OCI-LY7 (cell line): ENCODE results near the gene CHD1L. TPM values are rescaled to one million over a fixed set of nuclear protein-coding genes. Genes with fewer than 3 reads are reported as not detected.
A peak's percentile ranks its signal among the peaks of the same experiment; 100 is the strongest.

Experiments
- BruUV-seq: library from RNA; stranded (reverse); fragments of 400-500 nt; replicated peaks from 2 replicates; lab custom pipeline; 2021; lab: Mats Ljungman, UMichigan
- CTCF ChIA-PET: fragments of 300-600 bp; sonication (Branson Sonifier 250); formaldehyde crosslinking; loops from one replicate; lab custom pipeline; 2022; ENCODE audit warnings: antibody characterized with exemption; ENCODE audit not compliant: unreplicated experiment; lab: Charles Lee
- POLR2A ChIA-PET: fragments of 300-600 bp; sonication (Branson Sonifier 250); formaldehyde crosslinking; loops from one replicate; lab custom pipeline; 2022; ENCODE audit warnings: antibody characterized with exemption; lab: Charles Lee
- DNase-seq: peaks from one replicate; pipeline ENCODE4 v3.0.0-alpha.2; 2015; ENCODE audit warnings: low spot score
- H2AFZ ChIP-seq: fragments of 200-600 bp; sonication (generic), shearing (Covaris generic); 2 replicates; pipeline ENCODE4 v1.6.1; 2014; ENCODE audit warnings: mild to moderate bottlenecking, antibody characterized with exemption, low read length, moderate library complexity
- H3K27ac ChIP-seq: fragments of 200-600 bp; sonication (generic); 2 replicates; pipeline ENCODE4 v1.5.1; 2014; ENCODE audit warnings: mixed run types, low read depth, mild to moderate bottlenecking, moderate library complexity, low read length, inconsistent platforms; ENCODE audit not compliant: poor library complexity, severe bottlenecking
- H3K36me3 ChIP-seq: fragments of 200-600 bp; sonication (generic); 2 replicates; pipeline ENCODE4 v1.6.1; 2014; ENCODE audit warnings: mild to moderate bottlenecking, antibody characterized with exemption, low read length, moderate library complexity, mixed read lengths; ENCODE audit not compliant: insufficient read depth
- H3K4me1 ChIP-seq: fragments of 200-600 bp; sonication (generic); 2 replicates; pipeline ENCODE4 v1.5.1; 2014; ENCODE audit warnings: mild to moderate bottlenecking, low read length; ENCODE audit not compliant: insufficient read depth, poor library complexity, severe bottlenecking
- H3K4me2 ChIP-seq: fragments of 200-600 bp; sonication (generic); 2 replicates; pipeline ENCODE4 v1.6.1; 2014; ENCODE audit warnings: mild to moderate bottlenecking, low read length
- H3K4me3 ChIP-seq: fragments of 200-600 bp; sonication (generic); 2 replicates; pipeline ENCODE4 v1.5.1; 2014; ENCODE audit warnings: mild to moderate bottlenecking, low read depth, low read length; ENCODE audit not compliant: poor library complexity, severe bottlenecking
- H3K79me2 ChIP-seq: fragments of 200-600 bp; sonication (generic); 2 replicates; pipeline ENCODE4 v1.6.1; 2016; ENCODE audit warnings: low read depth, mild to moderate bottlenecking, low read length, moderate library complexity, mixed read lengths; ENCODE audit not compliant: insufficient read depth
- H3K9me2 ChIP-seq: fragments of 200-600 bp; sonication (generic); 2 replicates; pipeline ENCODE4 v1.6.1; 2016; ENCODE audit warnings: mild to moderate bottlenecking, low read length, mixed read lengths; ENCODE audit not compliant: insufficient read depth
- H3K9me3 ChIP-seq: fragments of 200-600 bp; sonication (generic); 2 replicates; pipeline ENCODE4 v1.6.1; 2014; ENCODE audit warnings: mild to moderate bottlenecking, mixed run types, low read length, mixed read lengths
- H4K20me1 ChIP-seq: fragments of 200-600 bp; sonication (generic); 2 replicates; pipeline ENCODE4 v1.6.1; 2014; ENCODE audit warnings: mild to moderate bottlenecking, antibody characterized with exemption, low read length, moderate library complexity, mixed read lengths; ENCODE audit not compliant: insufficient read depth
- EZH2phosphoT487 ChIP-seq: fragments of 200-600 bp; sonication (generic); IDR thresholded peaks from 2 replicates; pipeline ENCODE4 v1.6.1; 2018; ENCODE audit warnings: low read depth, borderline replicate concordance, mild to moderate bottlenecking, mixed run types, antibody characterized with exemption, low read length, moderate library complexity, mixed read lengths
- intact Hi-C: fragments of 100-400 bp; cut with micrococcal nuclease; formaldehyde crosslinking; loops from one replicate; pipeline ENCODE4 v1.10.0; 2022; ENCODE audit not compliant: unreplicated experiment
- total RNA-seq, 2 experiments: library from RNA; depleted of rRNA in 1 of 2; stranded (reverse); fragments of >200 nt in 1 of 2; shearing (Covaris generic) in 1 of 2; gene quantifications; 2 replicates each; pipeline ENCODE4 v1.2.3, GENCODE V29; 2014 to 2022
- TF ChIP-seq, protein P1 (sequence below): fragments of 200-600 bp; sonication (generic); conservative IDR thresholded peaks from 2 replicates; pipeline ENCODE4 v1.5.1; 2014; ENCODE audit warnings: mild to moderate bottlenecking, antibody characterized with exemption, low read length, moderate library complexity, mixed read lengths

The CHD1L gene
- total RNA-seq, 2 experiments from 2014 or later = 42.2 to 52.5 TPM

DNA sequence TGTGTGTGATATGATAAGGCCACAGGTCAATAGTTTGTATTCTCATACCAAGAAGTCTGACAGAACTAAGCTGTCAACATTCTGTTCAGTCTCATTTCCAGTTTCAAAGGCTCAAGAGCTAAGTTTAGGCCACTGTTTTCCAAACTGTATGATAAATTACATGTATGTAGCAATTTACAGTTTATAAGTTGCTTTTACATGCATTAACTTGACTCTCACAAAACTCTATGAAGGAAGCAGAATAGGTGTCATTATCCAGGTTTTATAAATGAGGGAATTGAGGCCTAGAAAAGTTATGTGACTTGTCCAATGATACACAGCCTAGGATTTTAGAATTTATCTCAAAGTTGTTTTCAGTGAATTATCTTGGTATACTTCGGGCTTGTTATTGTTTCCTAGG, 40.7 kb upstream of the CHD1L start:
- no peaks in the 10 kb centered on the region for H3K79me2 ChIP-seq
- H3K9me3 ChIP-seq = no peaks in the 10 kb centered on the region
- H3K4me3 ChIP-seq = no peak overlapping the region
- H4K20me1 ChIP-seq = no peaks in the 10 kb centered on the region
- H3K27ac ChIP-seq = no peak overlapping the region
- ChIA-PET CTCF (no interaction called here), POLR2A (no interaction called here)
- no peaks in the 10 kb centered on the region for H3K9me2 ChIP-seq
- H2AFZ ChIP-seq = no peak overlapping the region
- TF ChIP-seq, protein P1, sequence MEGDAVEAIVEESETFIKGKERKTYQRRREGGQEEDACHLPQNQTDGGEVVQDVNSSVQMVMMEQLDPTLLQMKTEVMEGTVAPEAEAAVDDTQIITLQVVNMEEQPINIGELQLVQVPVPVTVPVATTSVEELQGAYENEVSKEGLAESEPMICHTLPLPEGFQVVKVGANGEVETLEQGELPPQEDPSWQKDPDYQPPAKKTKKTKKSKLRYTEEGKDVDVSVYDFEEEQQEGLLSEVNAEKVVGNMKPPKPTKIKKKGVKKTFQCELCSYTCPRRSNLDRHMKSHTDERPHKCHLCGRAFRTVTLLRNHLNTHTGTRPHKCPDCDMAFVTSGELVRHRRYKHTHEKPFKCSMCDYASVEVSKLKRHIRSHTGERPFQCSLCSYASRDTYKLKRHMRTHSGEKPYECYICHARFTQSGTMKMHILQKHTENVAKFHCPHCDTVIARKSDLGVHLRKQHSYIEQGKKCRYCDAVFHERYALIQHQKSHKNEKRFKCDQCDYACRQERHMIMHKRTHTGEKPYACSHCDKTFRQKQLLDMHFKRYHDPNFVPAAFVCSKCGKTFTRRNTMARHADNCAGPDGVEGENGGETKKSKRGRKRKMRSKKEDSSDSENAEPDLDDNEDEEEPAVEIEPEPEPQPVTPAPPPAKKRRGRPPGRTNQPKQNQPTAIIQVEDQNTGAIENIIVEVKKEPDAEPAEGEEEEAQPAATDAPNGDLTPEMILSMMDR = no peak
- TF ChIP-seq EZH2phosphoT487 = no peak
- no peak for DNase-seq
- no TSS peak for BruUV-seq
- H3K36me3 ChIP-seq = no peaks in the 10 kb centered on the region
- intact Hi-C loops = no loop called here
- H3K4me2 ChIP-seq = no peak overlapping the region
- H3K4me1 ChIP-seq = peaks cover 20% of the 10 kb centered on the region

DNA sequence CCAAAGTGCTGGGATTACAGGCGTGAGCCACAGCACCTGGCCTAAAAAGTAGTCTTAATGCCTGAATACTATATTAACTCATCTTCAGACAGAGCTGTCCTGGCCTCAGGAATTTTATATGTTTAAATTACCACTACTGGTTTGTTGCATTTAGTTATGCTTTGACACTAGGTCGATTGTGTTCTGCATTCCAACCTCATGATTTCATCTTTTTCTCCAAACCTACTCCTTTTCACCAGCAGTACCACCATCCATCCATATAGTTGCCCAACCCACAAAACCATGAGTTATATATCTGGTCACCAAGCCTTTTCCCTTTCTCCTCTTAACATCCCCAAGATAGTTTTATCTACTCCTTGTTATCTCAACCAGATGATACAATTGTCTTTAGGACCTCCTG, 39.9 kb upstream of the CHD1L start:
- Histone ChIP-seq H3K4me1 (peaks cover 20% of the 10 kb centered on the region), H3K4me2 (no peak overlapping the region), H3K9me3 (no peaks in the 10 kb centered on the region), H3K27ac (no peak overlapping the region), H3K36me3 (no peaks in the 10 kb centered on the region), H2AFZ (no peak overlapping the region), H4K20me1 (no peaks in the 10 kb centered on the region), H3K4me3 (no peak overlapping the region), H3K79me2 (no peaks in the 10 kb centered on the region), H3K9me2 (no peaks in the 10 kb centered on the region)
- POLR2A ChIA-PET = no interaction called here
- intact Hi-C loops = no loop called here
- CTCF ChIA-PET = no interaction called here
- TF ChIP-seq, protein P1 = no peak
- no peak for TF ChIP-seq EZH2phosphoT487
- BruUV-seq = no TSS peak
- no peak for DNase-seq

DNA sequence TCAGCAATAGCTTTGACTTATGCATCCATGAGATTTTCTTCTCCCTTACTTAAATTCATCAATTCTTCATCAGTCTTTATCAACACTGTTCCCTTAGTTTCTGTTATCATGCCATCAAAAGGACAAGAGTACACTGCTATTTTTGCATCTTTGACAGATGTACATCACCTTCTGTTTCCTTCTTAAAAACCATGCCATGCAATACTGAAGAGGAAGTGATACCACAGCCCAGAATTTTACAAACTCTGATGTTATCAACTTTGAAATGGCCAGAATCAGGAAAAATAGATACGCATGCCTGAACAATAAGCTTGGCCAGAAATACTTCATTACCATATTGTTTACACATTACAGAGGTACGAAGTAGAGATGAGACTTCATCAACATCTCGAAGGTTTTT, 38.4 kb upstream of the CHD1L start:
- H3K27ac ChIP-seq = peak overlapping the region; percentile 40
- POLR2A ChIA-PET = interaction anchor here (0.6 kb wide), 1 partner anchor 153 kb away, joined by 4 read pairs; no protein-coding TSS in a partner anchor
- peak overlapping the region; percentile 29; the same call in 1 of the 2 replicates for H2AFZ ChIP-seq
- peaks cover 20% of the 10 kb centered on the region for H3K4me1 ChIP-seq
- H3K36me3 ChIP-seq = no peaks in the 10 kb centered on the region
- TF ChIP-seq, protein P1 = no peak
- no peak for TF ChIP-seq EZH2phosphoT487
- H3K79me2 ChIP-seq = no peaks in the 10 kb centered on the region
- DNase-seq = peak; percentile 47
- peak overlapping the region; percentile 53 for H3K4me2 ChIP-seq
- H3K9me3 ChIP-seq = no peaks in the 10 kb centered on the region
- no peaks in the 10 kb centered on the region for H4K20me1 ChIP-seq
- no TSS peak for BruUV-seq
- H3K4me3 ChIP-seq = peak overlapping the region; percentile 2
- CTCF ChIA-PET = no interaction called here
- H3K9me2 ChIP-seq = no peaks in the 10 kb centered on the region
- intact Hi-C loops = loop anchor here (1.0 kb wide), 1 partner anchor 17 kb away; no protein-coding TSS in a partner anchor
